ENCODE measurements around the gene OR6Y1. TPM values are rescaled to one million over a fixed set of nuclear protein-coding genes. Genes with fewer than 3 reads are reported as not detected.

The OR6Y1 gene
- polyA plus RNA-seq, 1 donor: not detected

GRCh38 chr1:158506369-158506987, 47.7 kb downstream of the OR6Y1 start:
- DNase-seq (ENCODE audit: low read depth): no peak

- no peak for DNase-seq (ENCODE audit: low read depth)
Measured at GRCh38 chr1:158496374-158496773, 57.8 kb downstream of the OR6Y1 start.

GRCh38 chr1:158494796-158495195, 59.4 kb downstream of the OR6Y1 start:
- no peak for DNase-seq (ENCODE audit: low read depth)

Other genes with a start within 250 kb of the OR6Y1 start
- gene CD1B, start 222.9 kb downstream of the OR6Y1 start, polyA plus RNA-seq (ENCODE audit: insufficient read length): not detected
- 0.35 TPM for gene CD1E, start 200.5 kb downstream of the OR6Y1 start, polyA plus RNA-seq (ENCODE audit: insufficient read length)
- not detected for gene OR10T2, start 154.9 kb downstream of the OR6Y1 start, polyA plus RNA-seq (ENCODE audit: insufficient read length)
- not detected for gene OR10K2, start 128.2 kb downstream of the OR6Y1 start, polyA plus RNA-seq (ENCODE audit: insufficient read length)
- 0.04 TPM for gene OR10K1, start 92.6 kb downstream of the OR6Y1 start, polyA plus RNA-seq (ENCODE audit: insufficient read length)
- not detected for gene OR10R2, start 82.2 kb downstream of the OR6Y1 start, polyA plus RNA-seq (ENCODE audit: insufficient read length)
- gene OR6P1, start 16.2 kb upstream of the OR6Y1 start, polyA plus RNA-seq (ENCODE audit: insufficient read length): not detected
- gene OR10X1, start 25.5 kb upstream of the OR6Y1 start, polyA plus RNA-seq (ENCODE audit: insufficient read length): not detected
- gene OR10Z1, start 50.9 kb upstream of the OR6Y1 start, polyA plus RNA-seq (ENCODE audit: insufficient read length): 0.13 TPM
- gene SPTA1, start 132.3 kb upstream of the OR6Y1 start, polyA plus RNA-seq (ENCODE audit: insufficient read length): 3.2 TPM
- gene OR6K2, start 146.2 kb upstream of the OR6Y1 start, polyA plus RNA-seq (ENCODE audit: insufficient read length): not detected
- not detected for gene OR6K3, start 166.3 kb upstream of the OR6Y1 start, polyA plus RNA-seq (ENCODE audit: insufficient read length)
- not detected for gene OR6K6, start 200.3 kb upstream of the OR6Y1 start, polyA plus RNA-seq (ENCODE audit: insufficient read length)
- not detected for gene OR6N1, start 217.8 kb upstream of the OR6Y1 start, polyA plus RNA-seq (ENCODE audit: insufficient read length)
- not detected for gene OR6N2, start 226.8 kb upstream of the OR6Y1 start, polyA plus RNA-seq (ENCODE audit: insufficient read length)

Data from forelimb muscle (tissue), 1 donor.